Stimulated activated CD8-positive, alpha-beta memory T cell treated with anti-CD3 and anti-CD28 coated beads, Interleukin-2, amount 100 ng/mL, for 1 hour (primary cell): Measurements from ENCODE around the gene BMP8B.
"Not testable (repeated sequence)": the region's sequence is repeated elsewhere in the genome, so short reads cannot be mapped to it uniquely, and the experiment has no call there.

ENCODE experiments used
- DNase-seq, 2 donors: peaks; one replicate each; pipeline ENCODE4 v3.0.0-alpha.2; 2020; ENCODE audit warnings: low read depth in 2 of 2

The BMP8B gene

DNA sequence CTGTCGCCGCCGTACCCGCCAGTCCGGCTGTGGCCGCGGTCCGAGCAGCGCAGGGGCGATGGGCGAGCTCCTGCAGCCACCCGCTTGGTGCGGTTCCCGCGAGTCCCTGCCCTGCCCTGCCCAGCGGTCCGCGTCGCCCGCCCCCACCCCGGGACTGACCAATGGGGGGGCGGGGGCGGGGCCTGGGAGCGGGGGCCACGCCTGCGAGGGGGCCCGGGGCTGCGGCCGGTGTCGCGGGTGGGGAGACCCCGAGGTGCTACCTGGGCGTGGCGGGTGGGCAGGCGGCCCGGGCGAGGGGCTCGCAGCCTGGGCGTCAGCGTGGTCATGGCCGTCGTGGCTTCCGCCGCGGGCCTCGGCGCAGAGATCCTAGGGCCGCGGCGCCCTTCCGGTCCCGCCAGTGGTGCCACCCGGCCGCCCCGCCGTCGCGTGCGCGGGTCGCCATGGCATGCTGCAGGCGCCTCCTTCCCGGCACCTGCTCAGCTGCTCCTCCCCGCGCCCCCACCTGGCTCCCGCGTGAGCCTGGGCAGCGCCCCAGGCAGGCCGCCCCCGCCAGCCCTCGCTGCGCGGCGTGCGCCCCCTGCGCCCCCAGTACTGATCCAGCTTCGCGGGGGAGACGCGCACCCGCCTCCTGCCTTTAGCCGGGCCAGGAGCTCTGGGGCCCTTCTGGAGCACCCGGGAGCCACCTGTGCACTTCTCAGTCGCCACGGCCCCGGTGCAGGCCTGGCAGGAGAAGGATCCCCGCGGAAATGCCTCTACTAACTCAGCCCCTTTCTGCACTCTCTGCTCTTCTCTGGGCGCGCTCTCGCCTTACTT lies at the start of gene BMP8B:
TSS of gene BMP8B (minus strand) at position 108 of the 813 bp plus-strand sequence. CDS start 380 bp downstream, outside the sequence.
- DNase-seq = peak; percentile 10 to 15

DNA sequence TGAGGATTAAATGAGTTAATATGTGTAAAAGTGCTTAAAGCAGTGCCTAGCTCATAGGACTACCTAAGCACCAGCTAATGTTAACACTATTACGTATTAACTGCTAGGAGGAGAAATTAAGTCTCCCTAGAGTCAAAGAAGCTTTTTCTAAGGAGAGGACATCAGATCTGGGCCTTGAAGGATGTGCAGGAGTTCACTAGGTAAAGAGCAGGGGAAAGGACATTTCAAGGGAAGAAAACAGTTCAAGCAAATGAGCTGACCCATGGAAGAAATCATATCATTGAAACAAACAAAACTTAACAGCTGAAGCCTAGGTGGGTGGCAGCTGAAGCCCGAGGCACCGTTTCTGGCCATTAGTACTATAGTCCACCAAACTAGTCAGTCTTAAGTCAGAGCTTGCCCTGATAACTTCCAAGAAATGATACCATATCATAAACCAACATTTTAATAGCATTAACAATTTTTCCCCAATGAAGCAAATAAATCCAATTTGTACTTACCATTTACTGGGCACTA lies 48.0 kb upstream of the BMP8B start:
- DNase-seq = no peak

DNA sequence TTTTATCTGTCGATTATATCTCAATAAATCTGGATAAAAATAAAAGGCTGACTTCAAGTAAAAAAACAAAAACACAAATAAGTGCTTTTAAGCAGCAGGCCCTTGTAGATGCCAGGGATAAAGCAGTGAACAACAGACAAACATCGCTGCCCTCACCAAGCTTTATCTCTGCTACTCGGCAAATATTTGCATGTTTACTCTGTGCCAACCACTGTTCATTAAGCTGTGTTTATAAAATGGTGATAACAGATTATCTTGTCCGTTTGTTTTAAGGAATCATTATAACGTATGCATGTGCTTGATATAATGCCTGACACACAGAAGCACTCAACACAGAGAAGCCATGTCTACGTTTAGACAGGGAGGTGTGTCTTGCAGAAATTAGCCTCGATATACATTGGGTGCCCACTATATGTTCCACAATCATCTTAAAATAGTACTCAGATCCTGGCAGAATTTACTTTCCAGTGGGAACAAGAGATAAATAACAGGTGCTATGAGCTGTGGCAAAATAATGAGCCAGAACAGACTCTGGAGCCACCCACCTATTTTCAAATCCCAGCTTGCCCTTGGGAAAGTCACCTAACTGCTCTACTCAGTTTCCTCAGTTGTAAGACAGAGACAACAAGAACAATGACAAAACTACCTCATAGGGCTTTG lies 47.4 kb upstream of the BMP8B start:
- DNase-seq = no peak

DNA sequence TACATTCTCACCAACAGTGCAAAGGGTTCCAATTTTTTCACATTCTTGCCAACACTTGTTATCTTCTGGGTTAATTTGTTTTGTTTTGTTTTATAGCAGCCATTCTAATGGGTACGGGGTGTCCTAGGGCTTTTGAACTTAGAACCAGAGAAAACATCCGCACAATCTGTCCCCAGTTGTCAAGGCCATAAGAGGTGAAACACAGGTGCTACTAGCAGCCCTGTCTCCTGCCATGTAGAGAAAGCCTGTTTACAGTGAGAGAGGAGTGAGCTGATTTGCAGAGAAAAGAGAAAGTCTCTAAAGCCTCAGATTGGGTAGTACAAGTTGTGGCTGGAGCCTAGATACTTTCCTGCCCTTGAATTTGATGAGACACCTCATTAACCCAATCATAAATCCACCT lies 46.4 kb upstream of the BMP8B start:
- no peak for DNase-seq

- DNase-seq = no peak
Observed at GRCh38 chr1:39833621-39834385, 45.1 kb upstream of the BMP8B start.

DNA sequence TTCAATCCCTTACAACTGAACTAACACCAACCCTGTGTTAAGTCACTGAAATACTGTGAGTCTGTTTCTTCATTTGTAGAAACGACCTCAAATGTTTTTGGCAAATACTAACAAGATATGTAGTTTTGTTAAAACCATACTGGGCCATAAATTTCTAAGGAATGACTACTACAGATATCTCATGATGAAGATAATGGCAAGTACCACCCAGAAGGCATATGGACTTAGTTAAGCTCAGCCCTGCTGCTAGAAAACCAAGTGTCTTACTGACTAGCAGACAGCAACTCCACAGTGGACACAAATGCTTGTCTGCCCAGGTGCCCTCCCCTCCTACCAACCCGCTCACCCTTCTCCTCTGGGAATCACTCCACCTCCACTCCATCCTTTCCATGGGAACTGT lies 44.5 kb upstream of the BMP8B start:
- DNase-seq = no peak

- DNase-seq = no peak
Observed at GRCh38 chr1:39832294-39832693, 43.6 kb upstream of the BMP8B start.

DNA sequence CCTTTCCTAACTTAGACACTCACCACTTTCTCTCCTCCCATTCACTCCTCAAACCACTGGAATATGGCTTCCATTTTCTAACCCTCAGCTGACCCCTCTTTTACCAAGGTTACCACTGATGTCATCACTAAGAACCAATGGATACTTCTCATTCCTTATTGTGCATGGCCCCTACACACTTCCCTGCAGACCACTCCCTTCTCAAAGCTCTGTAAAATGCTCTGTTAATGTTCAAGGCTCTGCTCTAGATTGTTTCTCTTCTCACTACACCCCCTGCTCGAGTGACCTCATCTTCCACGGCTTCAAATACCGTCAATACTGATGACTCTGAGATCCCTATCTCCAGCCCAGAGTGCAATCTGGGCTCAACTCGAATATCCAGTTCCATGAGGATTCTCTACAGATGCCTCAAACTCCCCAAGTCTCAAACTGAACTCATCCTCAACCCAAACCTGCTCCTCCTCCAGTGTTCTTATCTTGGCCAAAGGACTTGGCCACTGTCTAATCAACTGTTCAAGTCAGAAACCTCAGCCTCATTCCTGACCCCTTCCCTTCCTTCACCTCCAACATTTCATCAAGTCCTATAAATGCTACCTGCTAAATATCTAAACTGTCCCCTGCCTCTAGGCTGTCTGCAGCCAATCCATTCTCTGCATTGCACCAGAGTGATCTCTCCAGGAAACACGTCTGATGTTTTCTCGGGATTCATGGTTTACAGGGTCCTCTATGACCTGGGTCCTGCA lies 41.3 kb upstream of the BMP8B start:
- no peak for DNase-seq

- DNase-seq = no peak
Observed at GRCh38 chr1:39828734-39829133, 40.1 kb upstream of the BMP8B start.

GRCh38 chr1:39828255-39828654 lies 39.6 kb upstream of the BMP8B start:
- DNase-seq = not testable (repeated sequence)

DNA sequence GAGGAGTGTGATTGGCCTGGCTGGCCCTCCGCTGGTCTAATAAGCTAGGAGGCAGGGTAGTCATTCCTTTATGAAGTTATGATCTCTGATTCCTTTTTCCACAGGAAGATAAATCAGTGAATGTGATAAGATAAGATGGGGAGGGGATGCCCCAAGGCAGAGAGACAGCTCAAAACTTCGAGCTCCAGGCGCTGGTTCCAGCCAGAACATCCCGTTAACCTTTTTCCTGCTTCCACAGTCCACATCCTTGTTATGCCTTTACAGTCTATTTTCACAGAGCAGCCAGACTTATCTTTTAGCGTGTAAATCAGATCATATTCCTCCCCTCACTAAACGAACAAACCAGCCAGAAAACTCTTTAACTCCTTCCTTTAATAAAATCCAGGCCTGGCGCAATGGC lies 38.5 kb upstream of the BMP8B start:
- no peak for DNase-seq

GRCh38 chr1:39826583-39826982 lies 37.9 kb upstream of the BMP8B start:
- DNase-seq = no peak

GRCh38 chr1:39825432-39825941 lies 36.8 kb upstream of the BMP8B start:
- DNase-seq = no peak

DNA sequence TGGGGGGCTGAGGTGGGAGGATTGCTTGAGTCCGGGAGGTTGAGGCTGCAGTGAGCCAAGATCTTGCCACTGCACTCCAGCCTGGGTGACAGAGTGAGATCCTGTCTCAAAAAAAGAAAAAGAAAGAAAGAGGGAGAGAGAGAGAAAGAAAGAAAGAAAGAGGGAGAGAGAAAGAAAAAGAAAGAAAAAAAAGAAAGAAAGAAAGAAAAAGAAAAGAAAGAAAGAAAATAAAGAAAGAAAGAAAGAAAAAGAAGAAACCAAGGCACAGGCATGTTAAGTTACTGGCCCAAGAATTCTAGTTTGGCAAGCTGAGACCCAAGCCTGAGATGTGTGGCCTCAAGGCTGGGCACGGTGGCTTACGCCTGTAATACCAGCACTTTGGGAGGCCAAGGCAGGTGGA lies 34.8 kb upstream of the BMP8B start:
- not testable (repeated sequence) for DNase-seq

DNA sequence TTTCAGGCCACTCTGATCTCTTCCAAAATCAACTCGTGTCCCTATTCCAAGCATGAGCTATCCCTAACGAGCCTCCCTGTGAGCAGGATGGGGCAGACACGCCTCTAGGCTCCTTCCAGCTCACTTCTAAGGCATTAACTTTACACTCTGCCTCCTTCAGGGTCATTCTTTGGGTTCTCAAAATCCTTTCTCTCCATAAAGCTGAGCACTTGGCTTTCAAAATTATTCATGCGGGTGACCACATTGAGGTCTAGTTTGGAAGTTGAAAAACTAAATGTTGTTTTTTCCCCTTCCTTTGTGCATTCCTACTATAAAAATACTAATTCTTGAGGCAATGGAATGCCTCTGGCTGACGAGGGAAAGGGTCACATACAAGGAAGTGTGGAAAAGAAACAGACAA lies 33.5 kb upstream of the BMP8B start:
- no peak for DNase-seq

- DNase-seq = no peak
Observed at GRCh38 chr1:39819091-39819812, 30.6 kb upstream of the BMP8B start.

DNA sequence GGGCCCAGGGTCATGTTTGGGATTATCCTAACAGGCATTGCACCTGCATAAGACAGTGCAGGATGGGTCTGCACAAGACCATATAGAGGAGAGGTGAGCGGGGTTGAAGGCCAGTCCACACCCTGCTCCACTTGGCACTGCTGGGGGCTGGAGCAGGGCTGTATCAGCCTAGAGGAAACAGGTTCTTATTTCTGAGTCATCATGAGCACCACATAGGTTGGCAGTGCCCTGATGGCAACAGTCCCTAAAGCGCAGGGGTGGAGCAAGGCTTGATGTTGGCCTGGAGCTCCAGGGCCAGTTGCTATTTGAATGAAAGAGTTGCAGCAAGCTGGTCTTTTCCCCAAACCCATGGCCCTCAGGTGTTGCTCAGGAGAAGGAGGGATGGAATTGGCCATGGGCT lies 29.8 kb upstream of the BMP8B start:
- DNase-seq = no peak

GRCh38 chr1:39817091-39817932 lies 28.6 kb upstream of the BMP8B start:
- DNase-seq = peak; percentile 11 to 33

- DNase-seq = peak; percentile 8 to 44
Observed at GRCh38 chr1:39816415-39817090, 27.9 kb upstream of the BMP8B start.
